Measurements from ENCODE around the gene ATP2C2. TPM values are rescaled to one million over a fixed set of nuclear protein-coding genes. Genes with fewer than 3 reads are reported as not detected.

ATP2C2 gene
- total RNA-seq, 1 donor from 2014 or later, result not detected

DNA sequence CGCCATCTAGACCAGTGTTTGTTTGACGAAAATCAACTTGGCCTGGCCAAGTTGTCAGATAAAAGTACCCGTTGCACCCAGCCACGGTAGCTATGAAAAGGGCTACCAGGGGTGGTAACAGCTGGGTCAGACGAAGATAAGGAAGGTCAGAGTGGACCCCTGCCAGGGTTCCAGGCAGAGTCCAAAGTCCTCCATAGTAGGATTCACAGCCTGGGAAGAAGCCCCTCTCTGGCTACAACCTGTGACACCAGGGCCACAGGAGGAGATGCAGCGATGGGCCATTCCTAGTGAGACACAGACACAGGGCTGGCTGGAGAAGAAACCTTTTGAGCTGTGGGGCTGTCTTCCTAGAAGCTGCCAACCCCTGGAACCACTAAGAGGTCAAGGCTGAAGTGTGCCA lies 96.8 kb downstream of the ATP2C2 start:
- H3K27ac ChIP-seq (ENCODE audit: low read depth, low read length), result no peak overlapping the region
- no peak overlapping the region for H3K4me3 ChIP-seq (ENCODE audit: low read length in 3 of 3)
- H3K9me3 ChIP-seq (ENCODE audit: control insufficient read depth in 3 of 3, low read length in 3 of 3), result peaks cover 0 to 5% (median 0%) of the 10 kb centered on the region in 3 donors
- peaks cover 4 to 9% (median 8%) of the 10 kb centered on the region in 3 donors for H3K36me3 ChIP-seq (ENCODE audit: control insufficient read depth in 3 of 3, insufficient read depth in 3 of 3, low read length in 3 of 3)
- no peaks in the 10 kb centered on the region for H3K27me3 ChIP-seq (ENCODE audit: control insufficient read depth in 3 of 3, insufficient read depth in 3 of 3, low read length in 3 of 3)
- no peak overlapping the region for H3K9ac ChIP-seq (ENCODE audit: low read depth in 1 of 3, low read length in 3 of 3)
- no peaks in the 10 kb centered on the region for H3K4me1 ChIP-seq (ENCODE audit: control insufficient read depth in 3 of 3, insufficient read depth in 3 of 3, low read length in 3 of 3)

DNA sequence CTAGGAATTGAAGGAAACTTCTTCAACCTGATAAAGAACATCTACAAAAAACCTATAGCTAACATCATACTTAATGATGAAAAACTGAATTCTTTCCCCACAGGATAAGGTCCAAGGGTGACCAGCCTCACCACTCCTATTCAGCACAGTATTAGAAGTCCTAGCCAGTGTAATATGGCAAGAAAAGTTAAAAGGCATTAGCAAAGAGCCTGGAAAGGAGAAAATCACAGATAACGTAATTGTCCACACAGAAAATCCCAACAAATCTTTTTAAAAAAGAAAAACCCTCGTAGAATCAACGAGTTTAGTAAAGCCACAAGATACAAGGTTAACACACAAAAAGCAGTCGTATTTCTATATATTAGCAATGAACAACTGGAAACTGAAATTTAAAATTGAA lies 98.4 kb downstream of the ATP2C2 start:
- Histone ChIP-seq H3K4me1 (ENCODE audit: control insufficient read depth in 3 of 3, insufficient read depth in 3 of 3, low read length in 3 of 3) (no peaks in the 10 kb centered on the region), H3K4me3 (ENCODE audit: low read length in 3 of 3) (no peak overlapping the region), H3K36me3 (ENCODE audit: control insufficient read depth in 3 of 3, insufficient read depth in 3 of 3, low read length in 3 of 3) (peaks cover 4 to 8% (median 6%) of the 10 kb centered on the region in 3 donors), H3K9me3 (ENCODE audit: control insufficient read depth in 3 of 3, low read length in 3 of 3) (peaks cover 0 to 5% (median 0%) of the 10 kb centered on the region in 3 donors), H3K9ac (ENCODE audit: low read depth in 1 of 3, low read length in 3 of 3) (no peak overlapping the region), H3K27me3 (ENCODE audit: control insufficient read depth in 3 of 3, insufficient read depth in 3 of 3, low read length in 3 of 3) (no peaks in the 10 kb centered on the region), H3K27ac (ENCODE audit: low read depth, low read length) (no peak overlapping the region)

DNA sequence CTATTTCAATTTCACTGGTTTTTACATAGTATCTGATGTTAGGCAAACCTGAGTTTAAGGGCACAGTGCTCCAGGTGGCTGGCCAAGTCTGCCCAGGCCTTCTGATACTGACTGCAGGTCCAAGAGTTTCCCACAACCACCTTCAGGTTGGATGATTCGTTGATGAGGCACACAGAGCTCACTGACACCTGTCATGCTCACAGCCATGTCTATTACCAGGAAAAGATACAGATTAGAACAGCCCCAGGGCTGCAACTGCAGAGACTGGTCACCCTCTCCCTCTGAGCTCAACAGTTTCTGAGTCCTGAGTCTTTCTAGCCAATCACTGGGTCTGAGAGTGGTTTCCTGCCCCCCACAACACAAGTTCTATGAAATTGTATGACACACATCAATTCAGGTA lies 98.9 kb downstream of the ATP2C2 start:
- Histone ChIP-seq H3K4me1 (ENCODE audit: control insufficient read depth in 3 of 3, insufficient read depth in 3 of 3, low read length in 3 of 3) (no peaks in the 10 kb centered on the region), H3K9me3 (ENCODE audit: control insufficient read depth in 3 of 3, low read length in 3 of 3) (peaks cover 0 to 5% (median 0%) of the 10 kb centered on the region in 3 donors), H3K27ac (ENCODE audit: low read depth, low read length) (no peak overlapping the region), H3K9ac (ENCODE audit: low read depth in 1 of 3, low read length in 3 of 3) (no peak overlapping the region), H3K27me3 (ENCODE audit: control insufficient read depth in 3 of 3, insufficient read depth in 3 of 3, low read length in 3 of 3) (no peaks in the 10 kb centered on the region), H3K4me3 (ENCODE audit: low read length in 3 of 3) (no peak overlapping the region), H3K36me3 (ENCODE audit: control insufficient read depth in 3 of 3, insufficient read depth in 3 of 3, low read length in 3 of 3) (peaks cover 4 to 8% (median 6%) of the 10 kb centered on the region in 3 donors)

DNA sequence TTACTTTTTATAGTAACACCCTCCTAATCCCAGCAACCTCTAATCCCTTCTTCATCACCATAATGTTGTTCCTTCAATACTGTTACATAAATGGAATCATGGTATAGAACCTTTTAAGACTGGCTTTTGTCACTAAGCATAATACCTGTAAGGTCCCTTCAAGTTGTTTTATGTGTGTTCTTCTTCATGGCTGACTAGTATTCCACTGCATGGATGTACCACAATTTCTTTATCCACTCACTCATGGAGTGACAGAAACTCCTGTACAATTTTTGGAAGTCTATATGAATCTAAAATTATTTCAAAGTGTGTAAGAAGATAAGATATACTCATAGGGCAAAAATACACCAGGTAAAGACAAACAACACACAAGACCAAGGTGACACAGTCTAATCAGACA lies 99.4 kb downstream of the ATP2C2 start:
- Histone ChIP-seq H3K4me3 (ENCODE audit: low read length in 3 of 3) (no peak overlapping the region), H3K27me3 (ENCODE audit: control insufficient read depth in 3 of 3, insufficient read depth in 3 of 3, low read length in 3 of 3) (no peaks in the 10 kb centered on the region), H3K9ac (ENCODE audit: low read depth in 1 of 3, low read length in 3 of 3) (no peak overlapping the region), H3K4me1 (ENCODE audit: control insufficient read depth in 3 of 3, insufficient read depth in 3 of 3, low read length in 3 of 3) (no peaks in the 10 kb centered on the region), H3K36me3 (ENCODE audit: control insufficient read depth in 3 of 3, insufficient read depth in 3 of 3, low read length in 3 of 3) (peaks cover 4 to 8% (median 6%) of the 10 kb centered on the region in 3 donors), H3K9me3 (ENCODE audit: control insufficient read depth in 3 of 3, low read length in 3 of 3) (peaks cover 0 to 5% (median 0%) of the 10 kb centered on the region in 3 donors), H3K27ac (ENCODE audit: low read depth, low read length) (no peak overlapping the region)

DNA sequence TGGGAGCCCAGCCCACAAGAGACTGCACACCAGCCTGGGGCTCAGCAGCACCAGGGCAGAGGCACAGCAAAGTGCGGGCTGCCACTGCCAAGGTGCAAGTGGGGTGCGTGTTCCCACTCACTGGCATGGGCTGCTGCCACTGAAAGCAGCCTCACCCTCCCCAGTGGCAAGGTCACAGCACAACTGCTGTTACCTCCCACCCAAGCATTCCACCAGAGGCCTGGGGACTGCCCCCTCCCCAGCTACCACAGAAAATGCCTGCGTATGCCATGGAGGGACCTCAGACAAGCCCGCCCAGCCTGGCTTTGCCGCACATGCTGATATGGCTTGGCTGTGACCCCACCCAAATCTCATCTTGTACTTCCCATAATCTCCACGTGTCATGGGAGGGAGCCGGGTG lies 103.0 kb downstream of the ATP2C2 start:
- Histone ChIP-seq H3K9ac (ENCODE audit: low read depth in 1 of 3, low read length in 3 of 3) (no peak overlapping the region), H3K9me3 (ENCODE audit: control insufficient read depth in 3 of 3, low read length in 3 of 3) (peaks cover 0 to 5% (median 0%) of the 10 kb centered on the region in 3 donors), H3K4me1 (ENCODE audit: control insufficient read depth in 3 of 3, insufficient read depth in 3 of 3, low read length in 3 of 3) (no peaks in the 10 kb centered on the region), H3K4me3 (ENCODE audit: low read length in 3 of 3) (no peak overlapping the region), H3K36me3 (ENCODE audit: control insufficient read depth in 3 of 3, insufficient read depth in 3 of 3, low read length in 3 of 3) (peaks cover 4 to 8% (median 6%) of the 10 kb centered on the region in 3 donors), H3K27me3 (ENCODE audit: control insufficient read depth in 3 of 3, insufficient read depth in 3 of 3, low read length in 3 of 3) (no peaks in the 10 kb centered on the region), H3K27ac (ENCODE audit: low read depth, low read length) (no peak overlapping the region)

DNA sequence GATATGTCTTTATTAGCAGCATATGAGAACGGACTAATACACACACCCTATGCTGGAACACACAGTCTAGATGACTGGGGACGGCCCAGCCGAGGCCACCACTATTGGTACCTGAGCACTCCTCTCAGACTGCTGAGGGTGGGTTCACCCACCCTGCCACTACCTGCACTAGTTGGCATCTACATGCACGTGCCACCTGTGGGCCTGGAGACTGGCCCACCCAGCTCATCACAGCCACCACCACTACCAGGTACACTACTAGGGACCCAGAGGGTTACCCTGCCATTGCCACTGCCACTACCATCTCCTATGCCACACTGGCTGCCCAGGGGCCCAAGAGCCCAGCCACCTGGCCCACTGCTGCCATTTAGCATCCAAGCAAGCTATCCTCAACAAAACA lies 103.6 kb downstream of the ATP2C2 start:
- H3K9ac ChIP-seq (ENCODE audit: low read depth in 1 of 3, low read length in 3 of 3), result no peak overlapping the region
- H3K4me3 ChIP-seq (ENCODE audit: low read length in 3 of 3), result no peak overlapping the region
- no peaks in the 10 kb centered on the region for H3K9me3 ChIP-seq (ENCODE audit: control insufficient read depth in 3 of 3, low read length in 3 of 3)
- H3K27me3 ChIP-seq (ENCODE audit: control insufficient read depth in 3 of 3, insufficient read depth in 3 of 3, low read length in 3 of 3), result no peaks in the 10 kb centered on the region
- no peaks in the 10 kb centered on the region for H3K4me1 ChIP-seq (ENCODE audit: control insufficient read depth in 3 of 3, insufficient read depth in 3 of 3, low read length in 3 of 3)
- peaks cover 4 to 8% (median 6%) of the 10 kb centered on the region in 3 donors for H3K36me3 ChIP-seq (ENCODE audit: control insufficient read depth in 3 of 3, insufficient read depth in 3 of 3, low read length in 3 of 3)
- no peak overlapping the region for H3K27ac ChIP-seq (ENCODE audit: low read depth, low read length)

DNA sequence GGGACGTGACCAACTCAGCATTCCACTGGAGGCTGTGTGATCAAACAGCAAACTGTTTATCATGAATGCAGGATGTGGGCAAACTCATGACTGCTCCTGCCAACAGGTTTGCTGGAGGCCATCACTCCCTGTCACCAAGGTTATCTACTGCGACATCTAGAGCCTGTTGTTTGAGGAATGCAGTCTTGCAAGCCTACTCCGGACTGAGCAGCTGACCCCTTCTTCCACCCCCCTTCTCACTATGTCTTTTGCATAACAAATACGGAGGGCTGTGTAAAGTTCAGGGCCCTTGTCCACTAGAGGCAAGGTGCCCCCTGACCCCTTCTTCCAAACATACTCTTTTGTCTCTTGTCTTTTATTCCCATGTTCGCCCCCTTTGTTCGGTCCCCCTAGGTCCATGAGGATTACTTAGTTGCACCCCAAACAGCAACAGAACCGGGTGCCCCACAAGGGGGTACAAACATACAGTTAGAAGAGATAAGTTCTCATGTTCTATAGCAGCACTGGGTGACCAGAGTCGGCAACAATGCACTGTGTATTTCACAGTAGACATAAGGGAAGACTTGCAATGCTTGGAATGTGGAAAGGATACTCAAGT lies 107.4 kb downstream of the ATP2C2 start:
- H3K27me3 ChIP-seq (ENCODE audit: control insufficient read depth in 3 of 3, insufficient read depth in 3 of 3, low read length in 3 of 3), result no peaks in the 10 kb centered on the region
- H3K27ac ChIP-seq (ENCODE audit: low read depth, low read length), result no peak overlapping the region
- H3K4me3 ChIP-seq (ENCODE audit: low read length in 3 of 3), result no peak overlapping the region
- H3K4me1 ChIP-seq (ENCODE audit: control insufficient read depth in 3 of 3, insufficient read depth in 3 of 3, low read length in 3 of 3), result no peaks in the 10 kb centered on the region
- H3K9ac ChIP-seq (ENCODE audit: low read depth in 1 of 3, low read length in 3 of 3), result no peak overlapping the region
- H3K36me3 ChIP-seq (ENCODE audit: control insufficient read depth in 3 of 3, insufficient read depth in 3 of 3, low read length in 3 of 3), result peaks cover 0 to 19% (median 8%) of the 10 kb centered on the region in 3 donors
- H3K9me3 ChIP-seq (ENCODE audit: control insufficient read depth in 3 of 3, low read length in 3 of 3), result no peaks in the 10 kb centered on the region

DNA sequence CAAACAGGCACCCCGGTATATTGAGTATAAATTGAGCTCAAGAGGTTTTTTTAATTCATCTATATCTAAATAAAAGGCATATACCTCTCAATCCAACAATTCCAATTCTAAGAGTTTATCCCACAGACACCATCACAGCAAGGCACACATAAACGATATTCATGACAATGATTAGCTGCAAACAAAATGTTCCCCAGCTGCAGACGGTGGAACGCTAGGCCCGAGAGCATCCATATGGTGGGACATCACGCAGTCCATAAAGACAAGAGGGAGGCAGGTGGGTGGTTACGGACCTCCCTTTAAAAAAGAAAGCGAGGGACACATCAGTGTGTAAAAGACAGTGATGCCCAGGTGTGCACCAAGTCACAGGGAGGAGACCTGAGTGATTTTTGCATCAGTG lies 108.1 kb downstream of the ATP2C2 start:
- Histone ChIP-seq H3K27ac (ENCODE audit: low read depth, low read length) (no peak overlapping the region), H3K9me3 (ENCODE audit: control insufficient read depth in 3 of 3, low read length in 3 of 3) (no peaks in the 10 kb centered on the region), H3K36me3 (ENCODE audit: control insufficient read depth in 3 of 3, insufficient read depth in 3 of 3, low read length in 3 of 3) (peaks cover 0 to 19% (median 8%) of the 10 kb centered on the region in 3 donors), H3K4me3 (ENCODE audit: low read length in 3 of 3) (no peak overlapping the region), H3K4me1 (ENCODE audit: control insufficient read depth in 3 of 3, insufficient read depth in 3 of 3, low read length in 3 of 3) (no peaks in the 10 kb centered on the region), H3K9ac (ENCODE audit: low read depth in 1 of 3, low read length in 3 of 3) (no peak overlapping the region), H3K27me3 (ENCODE audit: control insufficient read depth in 3 of 3, insufficient read depth in 3 of 3, low read length in 3 of 3) (no peaks in the 10 kb centered on the region)

DNA sequence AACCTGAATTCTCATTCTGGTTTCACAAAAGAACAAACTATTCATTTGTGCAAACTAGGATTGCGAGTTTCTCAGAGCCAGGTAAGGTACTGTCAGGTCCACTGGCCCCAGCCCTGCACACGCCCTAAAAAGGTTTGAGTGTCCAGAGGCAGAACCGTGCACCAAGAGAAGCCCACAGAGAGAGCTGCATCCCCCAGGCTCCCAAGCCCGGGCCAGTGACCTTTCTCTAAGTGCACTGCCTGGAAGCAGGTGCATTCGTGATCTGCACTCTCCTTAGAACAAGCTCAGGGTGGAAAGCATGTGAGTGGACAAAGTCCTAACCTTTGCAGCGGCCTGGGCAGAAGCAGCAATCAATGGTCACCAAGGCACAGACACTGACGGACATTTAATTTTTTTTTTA lies 109.3 kb downstream of the ATP2C2 start:
- H3K27me3 ChIP-seq (ENCODE audit: control insufficient read depth in 3 of 3, insufficient read depth in 3 of 3, low read length in 3 of 3), result no peaks in the 10 kb centered on the region
- H3K4me3 ChIP-seq (ENCODE audit: low read length in 3 of 3), result no peak overlapping the region
- H3K9me3 ChIP-seq (ENCODE audit: control insufficient read depth in 3 of 3, low read length in 3 of 3), result no peaks in the 10 kb centered on the region
- no peak overlapping the region for H3K9ac ChIP-seq (ENCODE audit: low read depth in 1 of 3, low read length in 3 of 3)
- peaks cover 6 to 19% (median 15%) of the 10 kb centered on the region in 3 donors for H3K36me3 ChIP-seq (ENCODE audit: control insufficient read depth in 3 of 3, insufficient read depth in 3 of 3, low read length in 3 of 3)
- H3K27ac ChIP-seq (ENCODE audit: low read depth, low read length), result no peak overlapping the region
- H3K4me1 ChIP-seq (ENCODE audit: control insufficient read depth in 3 of 3, insufficient read depth in 3 of 3, low read length in 3 of 3), result peaks cover 0 to 3% (median 0%) of the 10 kb centered on the region in 3 donors

DNA sequence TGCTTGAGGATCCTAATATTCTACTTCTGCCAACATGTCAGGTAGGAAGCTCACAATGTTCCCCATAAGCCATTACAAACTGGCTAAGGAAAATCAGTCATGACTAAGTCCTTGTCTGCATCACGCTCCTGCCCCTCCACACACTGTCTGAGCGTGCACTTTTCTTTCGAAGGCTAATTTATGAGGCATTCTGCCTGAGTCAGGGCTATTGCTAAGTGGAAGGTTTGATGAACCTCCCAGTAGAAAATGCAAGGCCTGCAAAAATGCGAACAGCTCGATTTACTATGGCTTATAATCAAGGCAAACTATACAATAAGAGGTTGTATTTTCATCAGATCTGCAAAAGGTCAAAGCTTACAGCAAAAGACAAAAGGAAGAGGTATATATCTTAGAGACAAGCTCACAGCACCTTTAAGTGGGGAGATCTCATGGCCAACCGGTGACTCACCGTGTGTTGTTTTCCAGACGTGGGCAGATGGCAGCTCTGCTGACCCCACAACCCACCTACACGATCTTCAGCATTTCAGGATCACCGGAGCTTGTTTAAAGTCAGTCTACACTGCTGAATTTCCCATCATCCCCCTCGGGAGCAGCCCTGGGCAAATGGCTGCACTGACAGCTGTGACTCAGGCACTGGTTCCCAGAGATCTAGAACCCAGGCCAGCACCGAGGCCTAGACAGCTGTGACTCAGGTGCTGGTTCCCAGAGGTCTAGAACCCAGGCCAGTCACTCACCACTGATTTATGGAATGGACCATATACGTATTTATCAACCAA lies 110.0 kb downstream of the ATP2C2 start:
- Histone ChIP-seq H3K36me3 (ENCODE audit: control insufficient read depth in 3 of 3, insufficient read depth in 3 of 3, low read length in 3 of 3) (peaks cover 6 to 19% (median 18%) of the 10 kb centered on the region in 3 donors), H3K4me3 (ENCODE audit: low read length in 3 of 3) (no peak overlapping the region), H3K27ac (ENCODE audit: low read depth, low read length) (no peak overlapping the region), H3K9ac (ENCODE audit: low read depth in 1 of 3, low read length in 3 of 3) (no peak overlapping the region), H3K9me3 (ENCODE audit: control insufficient read depth in 3 of 3, low read length in 3 of 3) (no peaks in the 10 kb centered on the region), H3K4me1 (ENCODE audit: control insufficient read depth in 3 of 3, insufficient read depth in 3 of 3, low read length in 3 of 3) (peaks cover 0 to 5% (median 0%) of the 10 kb centered on the region in 3 donors), H3K27me3 (ENCODE audit: control insufficient read depth in 3 of 3, insufficient read depth in 3 of 3, low read length in 3 of 3) (no peaks in the 10 kb centered on the region)
